HEK293T (cell line): ENCODE data around the gene PIP4K2B.

Experiments
- CTCF ChIA-PET: fragments of 350-600 bp; formaldehyde crosslinking; extraction: SDS; loops from one replicate; lab custom pipeline; 2021; ENCODE audit warnings: antibody characterized with exemption, inconsistent platforms; lab: Yijun Ruan, JAX
- POLR2A ChIA-PET: fragments of 350-600 bp; formaldehyde crosslinking; extraction: SDS; loops from one replicate; lab custom pipeline; 2020; ENCODE audit warnings: antibody characterized with exemption, inconsistent platforms; lab: Yijun Ruan, JAX
- DNase-seq: peaks from one replicate; pipeline ENCODE4 v3.0.0; 2012; ENCODE audit warnings: mixed read lengths; ENCODE audit errors: extremely low spot score
- ARNT ChIP-seq: fragments of 450-650 bp; IDR thresholded peaks from 2 replicates; pipeline ENCODE4 v1.6.1; 2017; ENCODE audit warnings: mild to moderate bottlenecking
- BHLHE40 ChIP-seq: fragments of 450-650 bp; IDR thresholded peaks from 2 replicates; pipeline ENCODE4 v1.6.1; 2016; ENCODE audit warnings: mild to moderate bottlenecking, moderate library complexity, borderline replicate concordance
- CTBP1 ChIP-seq: fragments of 450-650 bp; IDR thresholded peaks from 2 replicates; pipeline ENCODE4 v1.6.1; 2016; ENCODE audit warnings: borderline replicate concordance
- ELF4 ChIP-seq: fragments of 450-650 bp; IDR thresholded peaks from 2 replicates; pipeline ENCODE4 v1.6.1; 2017; ENCODE audit warnings: antibody characterized with exemption
- FOXA1 ChIP-seq: fragments of 450-650 bp; IDR thresholded peaks from 2 replicates; pipeline ENCODE4 v1.6.1; 2016; ENCODE audit warnings: mild to moderate bottlenecking
- FOXK2 ChIP-seq: fragments of 450-650 bp; IDR thresholded peaks from 2 replicates; pipeline ENCODE4 v1.6.1; 2016; ENCODE audit warnings: mild to moderate bottlenecking
- FOXM1 ChIP-seq: fragments of 450-650 bp; IDR thresholded peaks from 2 replicates; pipeline ENCODE4 v1.6.1; 2017; ENCODE audit warnings: mild to moderate bottlenecking, borderline replicate concordance
- HDGF ChIP-seq: fragments of 450-650 bp; IDR thresholded peaks from 2 replicates; pipeline ENCODE4 v1.6.1; 2017; ENCODE audit warnings: antibody characterized with exemption, borderline replicate concordance
- L3MBTL2 ChIP-seq: fragments of 450-650 bp; conservative IDR thresholded peaks from 2 replicates; pipeline ENCODE4 v1.6.1; 2016; ENCODE audit warnings: mild to moderate bottlenecking
- LEF1 ChIP-seq: fragments of 450-650 bp; IDR thresholded peaks from 2 replicates; pipeline ENCODE4 v1.6.1; 2017; ENCODE audit warnings: mild to moderate bottlenecking, borderline replicate concordance
- NFRKB ChIP-seq: fragments of 450-650 bp; IDR thresholded peaks from 2 replicates; pipeline ENCODE4 v1.6.1; 2016; ENCODE audit warnings: mild to moderate bottlenecking, moderate library complexity
- PKNOX1 ChIP-seq: fragments of 450-650 bp; IDR thresholded peaks from 2 replicates; pipeline ENCODE4 v1.6.1; 2016
- SP1 ChIP-seq: fragments of 450-650 bp; IDR thresholded peaks from 2 replicates; pipeline ENCODE4 v1.6.1; 2017
- SUZ12 ChIP-seq: fragments of 450-650 bp; IDR thresholded peaks from 2 replicates; pipeline ENCODE4 v1.6.1; 2016; ENCODE audit warnings: mild to moderate bottlenecking
- TARDBP ChIP-seq: fragments of 450-650 bp; IDR thresholded peaks from 2 replicates; pipeline ENCODE4 v1.6.1; 2016
- ZNF384 ChIP-seq: fragments of 450-650 bp; IDR thresholded peaks from 2 replicates; pipeline ENCODE4 v1.6.1; 2016

The PIP4K2B gene

GRCh38 chr17:38731526-38732294 is 67.6 kb downstream of the PIP4K2B start:
- ChIA-PET POLR2A (interaction anchor here (0.8 to 3.5 kb wide), 9 partner anchors 13 to 54 kb away, joined by 3 to 19 read pairs (median 5); partner anchors contain the start of gene PSMB3), CTCF (interaction anchor here (0.9 kb wide), 1 partner anchor 62 kb away, joined by 3 read pairs; no protein-coding TSS in a partner anchor)
- DNase-seq = no peak
- no peak for TF ChIP-seq FOXK2
- no peak for TF ChIP-seq HDGF
- TF ChIP-seq PKNOX1 = no peak
- no peak for TF ChIP-seq BHLHE40
- TF ChIP-seq LEF1 = no peak
- TF ChIP-seq L3MBTL2 = no peak
- no peak for TF ChIP-seq TARDBP
- no peak for TF ChIP-seq NFRKB

DNA sequence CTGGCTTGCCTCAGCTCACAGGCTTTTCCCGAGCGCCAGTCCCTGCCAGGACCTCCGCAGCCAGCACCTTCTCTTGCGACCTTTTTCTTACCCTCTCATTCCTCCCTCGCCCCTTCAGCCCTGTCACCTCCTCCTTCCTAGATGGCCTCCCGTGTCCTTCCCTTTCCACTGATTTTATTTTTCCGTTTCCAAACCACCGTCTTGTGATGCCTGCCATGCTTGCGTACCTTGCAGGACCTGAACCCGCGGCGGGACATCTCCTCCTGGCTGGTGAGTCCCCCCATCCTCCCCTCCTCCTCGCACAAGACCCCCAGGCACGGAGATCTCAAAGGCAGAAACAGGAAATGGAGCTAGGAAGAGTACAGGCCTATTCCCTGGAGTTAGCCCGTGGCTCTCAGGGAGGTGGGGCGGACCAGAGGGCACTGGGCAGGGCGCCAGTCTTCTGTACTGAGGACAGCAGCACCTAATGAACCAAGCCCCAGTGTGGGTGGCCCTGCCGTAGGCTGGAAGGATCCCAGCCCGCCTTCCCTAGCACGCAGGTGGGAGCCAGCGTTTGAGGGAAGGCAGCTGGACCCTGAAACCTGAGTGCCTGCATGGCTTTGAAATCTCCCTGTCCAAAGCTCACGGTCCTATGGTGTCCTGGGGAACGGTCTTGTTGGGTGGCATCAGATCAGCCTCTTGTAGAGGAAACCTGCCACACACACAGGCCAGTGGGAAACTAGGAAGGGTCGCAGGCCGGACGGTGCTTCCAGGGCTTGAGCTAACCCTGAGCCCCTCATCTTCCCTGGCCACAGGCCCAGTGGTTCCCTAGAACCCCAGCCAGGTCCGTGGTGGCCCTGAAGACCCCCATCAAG is 68.6 kb downstream of the PIP4K2B start:
- CTCF ChIA-PET = interaction anchor here (0.7 to 1.3 kb wide), 4 partner anchors 12 to 196 kb away, joined by 3 read pairs; no protein-coding TSS in a partner anchor
- DNase-seq = no peak
- POLR2A ChIA-PET = interaction anchor here (0.6 to 3.5 kb wide), 13 partner anchors 13 to 53 kb away, joined by 3 to 19 read pairs (median 4); partner anchors contain the start of gene PSMB3
- TF ChIP-seq FOXK2 = no peak

- ChIA-PET CTCF (interaction anchor here (1.0 to 1.3 kb wide), 2 partner anchors 15 to 195 kb away, joined by 3 read pairs; no protein-coding TSS in a partner anchor), POLR2A (interaction anchor here (0.6 to 2.7 kb wide), 5 partner anchors 12 to 40 kb away, joined by 3 to 19 read pairs (median 6); no protein-coding TSS in a partner anchor)
- no peak for TF ChIP-seq SUZ12
- no peak for TF ChIP-seq BHLHE40
- no peak for TF ChIP-seq FOXM1
- TF ChIP-seq HDGF = no peak
- no peak for TF ChIP-seq CTBP1
- TF ChIP-seq NFRKB = no peak
- no peak for TF ChIP-seq FOXA1
- no peak for TF ChIP-seq ELF4
- TF ChIP-seq FOXK2 = no peak
- no peak for TF ChIP-seq TARDBP
- no peak for TF ChIP-seq ARNT
- no peak for TF ChIP-seq ZNF384
- no peak for TF ChIP-seq L3MBTL2
- TF ChIP-seq PKNOX1 = no peak
- peak; percentile 78 for DNase-seq
Measured at GRCh38 chr17:38729886-38730525, 69.3 kb downstream of the PIP4K2B start, which contains the start of gene CISD3. Gene CISD3 (plus strand): TSS chr17:38730341. CDS start chr17:38730359, 18 bp downstream.

GRCh38 chr17:38729368-38729885 is 69.9 kb downstream of the PIP4K2B start:
- CTCF ChIA-PET = interaction anchor here (0.6 to 1.4 kb wide), 2 partner anchors 19 to 52 kb away, joined by 3 to 6 read pairs; partner anchors contain the start of gene PCGF2
- DNase-seq = no peak
- TF ChIP-seq TARDBP (no peak), LEF1 (no peak), ARNT (no peak), PKNOX1 (no peak), FOXK2 (no peak), NFRKB (no peak), SUZ12 (no peak), HDGF (no peak), BHLHE40 (no peak), ELF4 (no peak), FOXM1 (no peak), L3MBTL2 (no peak), CTBP1 (no peak), ZNF384 (no peak), FOXA1 (no peak)

GRCh38 chr17:38728290-38728831 is 71.0 kb downstream of the PIP4K2B start:
- ChIA-PET CTCF (interaction anchor here (1.4 kb wide), 2 partner anchors 22 to 51 kb away, joined by 3 to 6 read pairs; no protein-coding TSS in a partner anchor), POLR2A (interaction anchor here (1.0 to 2.7 kb wide), 8 partner anchors 10 to 125 kb away, joined by 3 to 9 read pairs (median 5); partner anchors contain the start of genes MLLT6, PSMB3 and RPL23)
- no peak for DNase-seq
- TF ChIP-seq L3MBTL2 = no peak
- TF ChIP-seq PKNOX1 = no peak
- no peak for TF ChIP-seq NFRKB
- no peak for TF ChIP-seq SP1
- no peak for TF ChIP-seq TARDBP
- TF ChIP-seq LEF1 = no peak
- TF ChIP-seq CTBP1 = no peak
- no peak for TF ChIP-seq BHLHE40

More at GRCh38 chr17:38729368-38729885, 69.9 kb downstream of the PIP4K2B start:
- POLR2A ChIA-PET = interaction anchor here (1.2 to 2.7 kb wide), 3 partner anchors 23 to 124 kb away, joined by 5 to 9 read pairs (median 5); partner anchors contain the start of genes MLLT6 and RPL23
